GM21381 (cell line): ENCODE data around the gene DYNLRB1.

Experiments
- ATAC-seq: cut with Tn5 transposase; IDR thresholded peaks from one replicate; pipeline ENCODE4 v1.9.1; 2021; ENCODE audit warnings: mild to moderate bottlenecking, moderate library complexity; ENCODE audit not compliant: unreplicated experiment

Gene DYNLRB1

GRCh38 chr20:34532756-34533155 is 16.5 kb downstream of the DYNLRB1 start:
- ATAC-seq, result no peak

GRCh38 chr20:34534391-34535165 is 18.4 kb downstream of the DYNLRB1 start:
- no peak for ATAC-seq

DNA sequence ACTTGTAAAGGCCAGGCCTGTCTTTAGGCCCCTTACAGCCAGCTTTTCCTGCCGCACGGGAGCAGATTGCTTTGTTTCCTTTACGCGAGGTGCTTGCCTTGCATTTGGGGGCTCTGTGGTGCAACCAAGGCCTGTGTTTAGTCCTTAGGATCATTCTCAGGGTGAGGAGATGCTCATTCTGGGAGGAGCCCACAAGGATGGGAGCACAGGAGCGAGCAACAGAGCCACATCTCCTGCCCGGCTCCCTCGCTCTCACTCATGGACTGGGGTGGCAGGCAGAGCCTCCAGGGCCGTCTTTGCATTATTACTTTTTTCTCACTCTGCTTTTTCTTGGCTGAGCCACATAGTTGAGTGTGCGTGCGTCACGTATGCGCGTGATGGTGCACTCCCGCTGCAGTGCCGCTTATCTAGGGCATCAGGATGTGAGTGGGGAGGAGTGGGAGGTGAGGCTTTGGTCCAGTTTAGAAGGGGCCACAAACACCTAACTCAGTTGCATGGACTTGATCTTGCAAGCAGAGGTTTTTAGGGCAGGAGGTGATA is 19.1 kb downstream of the DYNLRB1 start:
- no peak for ATAC-seq

DNA sequence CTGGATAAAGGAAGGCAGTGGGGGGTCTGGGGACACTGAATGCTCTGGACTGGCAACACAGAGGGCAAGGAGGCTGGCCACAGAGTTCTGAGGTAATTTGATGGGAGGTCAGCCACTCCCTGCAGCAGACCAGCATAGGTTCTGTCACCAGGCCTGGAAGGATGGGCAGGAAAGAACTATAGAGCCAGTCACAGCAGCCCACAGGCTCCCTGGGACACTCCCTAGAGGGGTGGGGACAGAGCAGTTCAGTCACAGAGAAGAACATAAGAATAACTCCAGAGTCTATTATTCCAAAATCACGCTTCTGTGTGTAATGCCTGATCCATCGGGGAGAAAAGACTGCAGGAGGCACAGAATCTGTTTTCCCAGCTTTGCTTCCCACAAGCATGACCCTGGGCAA is 19.6 kb downstream of the DYNLRB1 start:
- ATAC-seq, result no peak

GRCh38 chr20:34536798-34537394 is 20.7 kb downstream of the DYNLRB1 start:
- no peak for ATAC-seq

- no peak for ATAC-seq
Observed at GRCh38 chr20:34537651-34538050, 21.4 kb downstream of the DYNLRB1 start.

GRCh38 chr20:34538671-34539123 is 22.5 kb downstream of the DYNLRB1 start:
- ATAC-seq, result no peak

DNA sequence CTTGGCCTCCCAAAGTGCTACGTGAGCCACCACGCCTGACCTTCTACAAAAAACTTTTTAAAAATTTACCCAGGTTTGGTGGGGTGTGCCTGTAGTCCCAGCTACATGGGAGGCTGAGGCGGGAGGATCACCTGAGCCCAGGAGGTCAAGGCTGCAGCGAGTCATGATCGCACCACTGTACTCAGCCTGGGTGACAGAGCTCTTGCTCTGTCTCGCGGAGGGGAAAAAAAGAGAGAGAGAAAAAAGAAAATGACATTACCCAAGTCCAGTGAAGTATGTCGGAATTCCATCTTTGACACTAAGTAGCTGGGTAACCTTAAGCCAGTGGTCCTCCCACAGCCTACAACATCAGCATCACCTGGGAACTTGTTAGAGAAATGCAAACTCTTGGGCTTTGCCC is 23.5 kb downstream of the DYNLRB1 start:
- no peak for ATAC-seq

DNA sequence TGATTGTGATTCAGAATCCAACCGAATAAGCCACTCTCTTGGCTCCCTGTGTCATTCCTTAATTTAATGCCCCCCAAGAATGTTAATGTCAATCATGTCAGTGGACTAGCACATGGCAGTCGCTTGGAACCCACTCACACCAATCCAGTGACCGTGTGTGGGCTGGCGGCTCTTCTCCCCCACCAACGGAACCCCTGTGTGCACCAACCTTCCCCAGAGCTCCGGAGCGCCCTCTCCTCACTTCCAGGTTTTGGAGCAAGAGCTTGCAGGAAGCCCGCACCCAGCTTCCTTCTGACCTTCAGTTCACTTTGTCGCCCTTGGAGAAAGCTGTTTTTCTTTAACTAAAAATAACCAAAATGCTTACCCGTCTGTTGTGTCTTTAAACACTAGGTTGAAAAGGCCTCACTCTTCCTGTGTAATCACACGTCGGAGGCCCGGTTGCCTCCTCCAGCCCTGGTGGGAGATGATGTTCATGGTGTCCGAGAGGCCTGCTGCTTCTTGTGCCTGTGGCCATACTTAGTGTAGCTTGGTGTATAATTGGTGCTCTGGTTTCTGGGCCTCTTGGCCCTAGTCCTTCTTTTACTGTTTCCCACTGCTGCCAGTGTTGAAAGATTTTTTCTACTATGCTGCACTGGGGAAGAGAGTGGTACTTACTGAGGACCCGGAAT is 24.5 kb downstream of the DYNLRB1 start:
- no peak for ATAC-seq

DNA sequence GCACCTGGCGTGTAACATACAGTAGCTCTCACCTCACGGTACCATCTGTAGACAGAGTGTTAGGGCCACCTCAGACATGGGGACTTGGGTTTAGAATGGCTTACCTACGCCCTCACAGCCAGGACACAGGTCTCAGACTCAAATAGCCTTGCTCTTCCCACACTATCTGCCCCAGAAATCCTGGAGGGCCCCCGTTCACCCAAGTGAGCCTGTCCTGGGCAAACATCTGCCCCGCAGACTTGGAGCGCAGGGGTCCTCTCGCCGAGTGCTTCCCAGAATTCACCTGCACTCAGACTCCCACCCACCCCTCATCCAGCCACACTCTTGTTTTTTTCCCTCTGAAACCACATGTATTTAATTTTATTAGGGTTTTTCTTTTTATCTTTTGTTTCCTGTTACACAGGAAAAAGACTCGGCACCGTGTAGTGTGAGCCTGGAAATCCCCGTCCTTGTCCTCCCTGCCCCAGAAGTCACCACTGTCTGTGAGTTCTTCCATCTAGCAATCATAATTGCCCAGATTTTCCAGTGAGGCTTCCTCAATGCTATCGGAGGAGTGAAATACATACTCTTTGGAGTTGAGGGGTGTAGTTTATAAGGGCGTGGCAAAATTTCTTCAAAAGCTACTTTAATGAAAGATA is 25.2 kb downstream of the DYNLRB1 start:
- no peak for ATAC-seq

GRCh38 chr20:34541917-34542316 is 25.7 kb downstream of the DYNLRB1 start:
- ATAC-seq, result no peak

- ATAC-seq, result no peak
Observed at GRCh38 chr20:34542439-34542838, 26.2 kb downstream of the DYNLRB1 start.

DNA sequence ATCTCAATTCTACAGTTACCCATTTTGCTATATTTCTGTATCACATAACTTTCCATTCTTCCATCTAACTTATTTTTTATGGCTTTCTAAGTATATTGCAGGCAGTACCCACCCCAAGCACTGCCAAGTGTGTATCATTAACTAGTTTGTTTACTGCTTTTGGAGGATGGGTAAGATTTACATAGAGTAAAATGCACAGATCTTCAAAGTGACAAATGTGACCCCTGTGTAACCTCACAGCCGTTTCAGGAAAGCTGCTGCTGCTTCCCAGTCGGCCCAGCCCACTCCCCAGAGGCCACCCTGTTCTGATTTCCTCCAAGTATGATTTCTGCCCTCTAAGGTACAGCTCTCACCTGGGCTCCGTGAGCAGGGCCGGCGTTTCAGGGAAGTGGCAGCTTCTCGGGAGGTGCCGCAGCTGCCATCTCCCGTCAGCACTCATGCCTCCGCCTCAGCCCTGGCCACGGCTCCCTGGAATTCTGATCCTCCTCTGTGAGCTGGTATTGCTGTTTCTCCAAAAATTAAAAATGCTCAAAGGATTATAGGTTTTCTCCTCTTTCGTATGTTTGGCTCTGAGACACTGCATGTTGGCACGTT is 27.3 kb downstream of the DYNLRB1 start:
- ATAC-seq, result no peak

GRCh38 chr20:34544109-34544796 is 28.0 kb downstream of the DYNLRB1 start:
- ATAC-seq, result no peak

GRCh38 chr20:34546751-34547181 is 30.5 kb downstream of the DYNLRB1 start:
- no peak for ATAC-seq

DNA sequence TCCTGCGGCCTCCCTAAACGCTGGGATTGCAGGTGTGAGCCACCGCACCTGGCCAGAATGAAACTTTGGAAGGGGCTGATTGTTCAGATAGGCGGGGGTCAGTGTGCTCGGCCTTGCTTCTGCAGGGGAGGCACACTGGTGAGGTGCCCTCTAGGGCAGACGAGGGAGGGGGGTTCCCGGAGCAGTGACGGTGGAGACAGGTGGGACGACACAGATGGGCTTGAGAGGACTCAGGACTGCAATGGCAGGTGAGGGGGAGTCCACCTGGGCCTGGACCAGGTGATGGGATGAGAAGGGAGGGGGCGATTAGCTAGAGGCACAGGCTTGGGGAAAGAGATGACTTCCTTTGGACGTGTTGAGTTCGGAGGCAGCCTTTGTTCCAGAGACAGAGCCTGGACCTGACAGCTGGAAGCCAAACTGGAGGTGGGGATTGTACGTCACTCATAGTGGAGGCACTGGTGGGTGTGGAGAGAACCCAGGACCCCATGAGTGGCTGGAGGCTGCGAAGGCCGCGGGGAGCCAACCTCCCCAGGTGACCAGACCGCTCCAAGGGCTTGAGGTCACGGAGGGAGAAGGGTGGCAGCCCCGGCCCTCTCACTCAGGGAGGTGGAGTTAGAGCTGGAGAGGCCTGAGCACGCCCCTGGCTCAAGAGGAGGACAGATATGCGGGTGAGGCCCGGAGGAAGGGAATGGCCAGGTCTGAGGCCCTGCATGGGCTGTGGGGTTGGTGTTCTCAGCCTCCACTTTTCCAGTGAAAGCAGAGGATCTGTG is 31.8 kb downstream of the DYNLRB1 start:
- ATAC-seq, result no peak

- no peak for ATAC-seq
Observed at GRCh38 chr20:34549291-34549928, 33.2 kb downstream of the DYNLRB1 start.

- no peak for ATAC-seq
Observed at GRCh38 chr20:34549929-34550305, 33.7 kb downstream of the DYNLRB1 start.

GRCh38 chr20:34552569-34552968 is 36.3 kb downstream of the DYNLRB1 start:
- ATAC-seq, result no peak
